K562 (cell line): ENCODE results near the gene TGFA. TPM values are rescaled to one million over a fixed set of nuclear protein-coding genes. Genes with fewer than 3 reads are reported as not detected.

Source experiments
- ATAC-seq: fragments of 200-7000 bp; cut with Tn5 transposase; 3 replicates; pipeline ENCODE4 v1.9.1; 2020; ENCODE audit warnings: moderate library complexity
- BruUV-seq: library from RNA; stranded (reverse); fragments of 400-500 nt; replicated peaks from 2 replicates; lab custom pipeline; 2021; lab: Mats Ljungman, UMichigan
- CTCF ChIA-PET: fragments of 300-600 bp; formaldehyde crosslinking; extraction: SDS; loops from one replicate; lab custom pipeline; 2021; ENCODE audit warnings: low intra/inter-chr PET ratio; lab: Yijun Ruan, JAX
- POLR2A ChIA-PET: fragments of 300-600, 350-650 bp; sonication (Branson Sonifier 250); formaldehyde crosslinking; extraction: SDS; loops from one replicate; lab custom pipeline; 2021; ENCODE audit warnings: antibody characterized with exemption, inconsistent platforms; lab: Yijun Ruan, JAX
- DNase-seq, 4 experiments: peaks; one replicate each; pipeline versions ENCODE4 v3.0.0 to v3.0.0-alpha.2; 2011 to 2018; ENCODE audit warnings: low spot score in 3 of 4, mixed read lengths in 3 of 4; ENCODE audit errors: extremely low read depth in 1 of 4
- FAIRE-seq: peaks from 2 replicates; lab custom pipeline; 2011; peaks lifted over from hg19 to GRCh38; lab: Jason Lieb, UNC
- H2AFZ ChIP-seq: 2 replicates; pipeline ENCODE4 v1.6.0; 2011; ENCODE audit warnings: low read depth, low read length, control low read depth, inconsistent platforms
- H3K27ac ChIP-seq: fragments of 200-600 bp; 3 replicates; pipeline ENCODE4 v1.8.0; 2011; ENCODE audit warnings: low read depth, mild to moderate bottlenecking, control low read depth, inconsistent platforms, low read length, moderate library complexity, mixed read lengths; ENCODE audit errors: extremely low read depth
- H3K27me3 ChIP-seq, 2 experiments: fragments of 300-600 bp in 1 of 2; 2 replicates in 1 of 2; 3 replicates in 1 of 2; pipeline versions ENCODE4 v1.6.0 to v1.8.0; 2011; ENCODE audit warnings: inconsistent platforms in 2 of 2, low read length in 2 of 2, mild to moderate bottlenecking in 1 of 2, mixed read lengths in 1 of 2, moderate library complexity in 1 of 2; ENCODE audit not compliant: control insufficient read depth in 2 of 2, insufficient read depth in 2 of 2
- H3K36me3 ChIP-seq: fragments of 300-600 bp; 3 replicates; pipeline ENCODE4 v1.8.0; 2011; ENCODE audit warnings: mild to moderate bottlenecking, low read length, inconsistent platforms; ENCODE audit not compliant: control insufficient read depth, insufficient read depth
- H3K4me1 ChIP-seq, 2 experiments: fragments of 200-600 bp in 1 of 2; replicated peaks in 1 of 2; 2 replicates in 1 of 2; 3 replicates in 1 of 2; pipeline versions ENCODE4 v1.5.1 to v1.8.0; 2011; ENCODE audit warnings: inconsistent platforms in 2 of 2, low read length in 2 of 2, mild to moderate bottlenecking in 1 of 2, mixed read lengths in 1 of 2, moderate library complexity in 1 of 2; ENCODE audit not compliant: control insufficient read depth in 2 of 2, insufficient read depth in 2 of 2
- H3K4me2 ChIP-seq: 2 replicates; pipeline ENCODE4 v1.6.1; 2011; ENCODE audit warnings: low read length, control low read depth, inconsistent platforms, mixed read lengths; ENCODE audit not compliant: insufficient read depth
- H3K4me3 ChIP-seq: fragments of 200-600 bp; sonication (generic), shearing (Covaris generic); 2 replicates; pipeline ENCODE4 v1.5.1; 2016; ENCODE audit warnings: control low read depth, inconsistent platforms
- H3K79me2 ChIP-seq: fragments of 200-600 bp; 3 replicates; pipeline ENCODE4 v1.8.0; 2011; ENCODE audit warnings: low read length, inconsistent platforms; ENCODE audit not compliant: control insufficient read depth, insufficient read depth
- H3K9ac ChIP-seq, 2 experiments: 2 replicates each; pipeline versions ENCODE4 v1.6.0 to v1.6.1; 2011; ENCODE audit warnings: low read depth in 2 of 2, low read length in 2 of 2, control low read depth in 1 of 2, inconsistent platforms in 1 of 2, mild to moderate bottlenecking in 1 of 2, mixed read lengths in 1 of 2; ENCODE audit not compliant: insufficient read depth in 1 of 2
- H3K9me1 ChIP-seq: one replicate; pipeline ENCODE4 v1.6.0; 2011; ENCODE audit warnings: inconsistent platforms, mild to moderate bottlenecking, low read length, moderate library complexity; ENCODE audit not compliant: control insufficient read depth, insufficient read depth
- H3K9me3 ChIP-seq: replicated peaks from 2 replicates; pipeline ENCODE4 v1.5.1; 2011; ENCODE audit warnings: low read depth, low read length, inconsistent platforms; ENCODE audit not compliant: control insufficient read depth, insufficient read depth
- H4K20me1 ChIP-seq: replicated peaks from 2 replicates; pipeline ENCODE4 v1.6.1; 2011; ENCODE audit warnings: low read length, inconsistent platforms, mixed read lengths; ENCODE audit not compliant: control insufficient read depth, insufficient read depth
- E2F4 ChIP-seq: sonication (generic); formaldehyde crosslinking; IDR thresholded peaks from 2 replicates; pipeline ENCODE4 v1.8.0; 2022; ENCODE audit warnings: mild to moderate bottlenecking, low read depth, missing genetic modification reagents
- GABPA ChIP-seq: fragments of 200-800 bp; sonication (Bioruptor generic); conservative IDR thresholded peaks from 2 replicates; pipeline ENCODE4 v1.6.1; 2016; ENCODE audit warnings: low read depth, missing genetic modification characterization, missing compliant biosample characterization
- PHF20 ChIP-seq: fragments of 450-650 bp; IDR thresholded peaks from 2 replicates; pipeline ENCODE4 v1.6.1; 2018; ENCODE audit not compliant: partially characterized antibody
- RNF219 ChIP-seq: fragments of 250-450 bp; sonication (Bioruptor Pico); IDR thresholded peaks from 2 replicates; pipeline ENCODE4 v1.5.0; 2022; ENCODE audit warnings: mild to moderate bottlenecking
- SMARCA4 ChIP-seq: fragments of 450-650 bp; IDR thresholded peaks from 2 replicates; pipeline ENCODE4 v1.6.1; 2016
- SP1 ChIP-seq: sonication (generic); formaldehyde crosslinking; IDR thresholded peaks from 2 replicates; pipeline ENCODE4 v1.8.1; 2022; ENCODE audit warnings: mild to moderate bottlenecking, missing genetic modification reagents
- SUPT5H ChIP-seq: fragments of 450-650 bp; IDR thresholded peaks from 2 replicates; pipeline ENCODE4 v1.6.1; 2016
- WGBS: fragments of 100-300 bp; shearing (Covaris generic); methylation state at CpG from one replicate; pipeline ENCODE4 v1.1.6; 2016; ENCODE audit warnings: low coverage, mixed read lengths; ENCODE audit not compliant: insufficient coverage; ENCODE audit errors: missing lambda C conversion rate; 5-methylcytosine and 5-hydroxymethylcytosine counted together
- in situ Hi-C: fragments of 300-500 bp; cut with MboI; formaldehyde crosslinking; loops from 4 replicates; pipeline ENCODE4 v1.15.0; 2018; ENCODE audit warnings: inconsistent platforms, mixed read lengths
- intact Hi-C: fragments of 100-400 bp; cut with micrococcal nuclease; formaldehyde crosslinking; loops from 2 replicates; pipeline ENCODE4 v1.14.2; 2022
- polyA plus RNA-seq, 8 experiments: library from polyadenylated mRNA; depleted of rRNA in 4 of 8; stranded (reverse) in 5 of 8; unstranded in 3 of 8; fragments of >200 nt; fragmentation: Nextera tagmentation in 2 of 8; fragmentation: Illumina TruSeq in 1 of 8; extraction: Ambion mirVana in 2 of 8; extraction: Trizol in 1 of 8; gene quantifications; 2 replicates each; pipeline versions ENCODE4 v1.2.1 to v1.2.3, GENCODE V29; 2011 to 2014; ENCODE audit warnings: inconsistent platforms in 1 of 8, missing spikeins in 1 of 8
- total RNA-seq, 7 experiments: library from RNA; depleted of rRNA in 6 of 7; stranded (reverse); fragments of >200 nt in 6 of 7; fragmentation: Illumina TruSeq in 2 of 7; extraction: Trizol in 2 of 7; gene quantifications; 2 replicates each; pipeline versions ENCODE4 v1.2.1 to v1.2.3, GENCODE V29; 2011 to 2021; ENCODE audit warnings: low replicate concordance in 1 of 7

Gene TGFA
- total and polyA plus RNA-seq, 9 of the 15 experiments (the other 6 are each of a cell fraction or from before 2014, with no cell fraction given) = not detected

- TF ChIP-seq GABPA (tag) (no peak), PHF20 (no peak)
- TF ChIP-seq, all 486 proteins: peak for 0
These were observed 25.4 kb downstream of the TGFA start (continued) for GRCh38 chr2:70528276-70528675.

GRCh38 chr2:70527447-70528080 lies 26.1 kb downstream of the TGFA start:
- 0% methylated on average over 4 of the region's 4 CpGs for WGBS
- H3K27me3 ChIP-seq = peaks cover 6 to 29% of the 10 kb centered on the region in 2 experiments; a peak in 3 of 5 replicates
- no peak for ATAC-seq
- 0 out of 2 replicates have a peak, but pooled peaks cover 4% of the 10 kb centered on the region for H4K20me1 ChIP-seq
- in situ Hi-C loops (no loop called here), intact Hi-C loops (no loop called here)
- no peak overlapping the region for H3K4me3 ChIP-seq
- no peaks in the 10 kb centered on the region for H3K4me1 ChIP-seq
- no peak overlapping the region for H3K27ac ChIP-seq
- H3K4me2 ChIP-seq = no peak overlapping the region
- CTCF ChIA-PET = no interaction called here
- POLR2A ChIA-PET = interaction anchor here (0.6 to 1.1 kb wide), 2 partner anchors 10 to 713 kb away, joined by 3 to 4 read pairs; no protein-coding TSS in a partner anchor
- no peak for FAIRE-seq
- TF ChIP-seq SP1 (CRISPR knock-in tag) (no peak), SUPT5H (no peak), SMARCA4 (no peak), E2F4 (CRISPR knock-in tag) (no peak), RNF219 (no peak)
- no peak overlapping the region for H2AFZ ChIP-seq
- no peaks in the 10 kb centered on the region for H3K9me3 ChIP-seq
- H3K36me3 ChIP-seq = no peaks in the 10 kb centered on the region
- no peaks in the 10 kb centered on the region for H3K9me1 ChIP-seq
- H3K79me2 ChIP-seq = no peaks in the 10 kb centered on the region
- no TSS peak for BruUV-seq
- DNase-seq = no peak
- no peak overlapping the region for H3K9ac ChIP-seq
